Measurements from ENCODE around the gene OR2H1.

DNA sequence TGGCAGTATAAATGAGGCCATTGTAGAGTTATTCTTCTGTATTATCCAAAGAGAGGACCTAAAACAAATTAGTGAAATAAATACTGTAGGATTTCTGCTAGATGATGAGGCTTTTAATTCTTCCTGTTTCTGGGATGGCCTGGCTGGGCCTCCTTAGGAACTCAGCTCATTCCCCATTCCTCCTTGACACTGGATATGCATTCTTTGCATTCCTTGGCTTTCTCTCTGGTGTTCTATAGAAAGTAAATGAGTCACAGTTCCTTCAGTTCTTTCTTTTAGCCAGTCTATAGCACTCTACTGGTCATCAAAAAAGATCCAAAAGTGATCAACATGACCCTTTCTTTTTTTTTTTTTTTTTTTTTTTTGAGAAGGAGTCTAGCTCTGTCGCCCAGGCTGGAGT, 9.3 kb upstream of the OR2H1 start:
- TF ChIP-seq, protein P1, sequence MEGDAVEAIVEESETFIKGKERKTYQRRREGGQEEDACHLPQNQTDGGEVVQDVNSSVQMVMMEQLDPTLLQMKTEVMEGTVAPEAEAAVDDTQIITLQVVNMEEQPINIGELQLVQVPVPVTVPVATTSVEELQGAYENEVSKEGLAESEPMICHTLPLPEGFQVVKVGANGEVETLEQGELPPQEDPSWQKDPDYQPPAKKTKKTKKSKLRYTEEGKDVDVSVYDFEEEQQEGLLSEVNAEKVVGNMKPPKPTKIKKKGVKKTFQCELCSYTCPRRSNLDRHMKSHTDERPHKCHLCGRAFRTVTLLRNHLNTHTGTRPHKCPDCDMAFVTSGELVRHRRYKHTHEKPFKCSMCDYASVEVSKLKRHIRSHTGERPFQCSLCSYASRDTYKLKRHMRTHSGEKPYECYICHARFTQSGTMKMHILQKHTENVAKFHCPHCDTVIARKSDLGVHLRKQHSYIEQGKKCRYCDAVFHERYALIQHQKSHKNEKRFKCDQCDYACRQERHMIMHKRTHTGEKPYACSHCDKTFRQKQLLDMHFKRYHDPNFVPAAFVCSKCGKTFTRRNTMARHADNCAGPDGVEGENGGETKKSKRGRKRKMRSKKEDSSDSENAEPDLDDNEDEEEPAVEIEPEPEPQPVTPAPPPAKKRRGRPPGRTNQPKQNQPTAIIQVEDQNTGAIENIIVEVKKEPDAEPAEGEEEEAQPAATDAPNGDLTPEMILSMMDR (IDR thresholded peaks at IDR 0.05), result no peak
- TF ChIP-seq EZH2phosphoT487 (IDR thresholded peaks at IDR 0.05), result no peak
- no peak for TF ChIP-seq EZH2 (IDR thresholded peaks at IDR 0.05)
